Caco-2 (cell line): ENCODE results near the gene A1BG. TPM values are rescaled to one million over a fixed set of nuclear protein-coding genes. Genes with fewer than 3 reads are reported as not detected.

Experiments used
- BruUV-seq: library from RNA; stranded (reverse); fragments of 400-500 nt; replicated peaks from 2 replicates; lab custom pipeline; 2021; lab: Mats Ljungman, UMichigan
- CTCF ChIA-PET: fragments of 300-600 bp; sonication (Branson Sonifier 250); formaldehyde crosslinking; loops from one replicate; lab custom pipeline; 2022; ENCODE audit warnings: antibody characterized with exemption; lab: Charles Lee
- POLR2A ChIA-PET: fragments of 300-600 bp; sonication (Branson Sonifier 250); formaldehyde crosslinking; loops from one replicate; lab custom pipeline; 2022; ENCODE audit warnings: antibody characterized with exemption; lab: Charles Lee
- DNase-seq, 2 experiments: peaks; one replicate each; pipeline versions ENCODE4 v3.0.0 to v3.0.0-alpha.2; 2020 to 2022
- H3K27me3 ChIP-seq: replicated peaks from 2 replicates; pipeline ENCODE4 v1.6.0; 2011; ENCODE audit warnings: low read length; ENCODE audit not compliant: control insufficient read depth, insufficient read depth
- H3K36me3 ChIP-seq: 2 replicates; pipeline ENCODE4 v1.5.1; 2011; ENCODE audit warnings: low read length; ENCODE audit not compliant: control insufficient read depth, insufficient read depth
- H3K4me1 ChIP-seq: fragments of 250-450 bp; sonication (Bioruptor Pico); 2 replicates; pipeline ENCODE4 v1.5.1; 2020; ENCODE audit warnings: mild to moderate bottlenecking
- H3K4me3 ChIP-seq: 2 replicates; pipeline ENCODE4 v1.5.1; 2011; ENCODE audit warnings: low read depth, mild to moderate bottlenecking, control low read depth, low read length
- H3K9me3 ChIP-seq: fragments of 250-450 bp; sonication (Bioruptor Pico); 2 replicates; pipeline ENCODE4 v1.5.1; 2020; ENCODE audit warnings: mild to moderate bottlenecking, moderate library complexity
- H3K27ac Mint-ChIP-seq: one replicate; pipeline ENCODE4 v1.8.0; 2022; ENCODE audit warnings: mixed read lengths; ENCODE audit not compliant: unreplicated experiment
- H3K27me3 Mint-ChIP-seq: one replicate; pipeline ENCODE4 v1.8.0; 2022; ENCODE audit warnings: mixed read lengths; ENCODE audit not compliant: insufficient read depth, unreplicated experiment
- H3K36me3 Mint-ChIP-seq: one replicate; pipeline ENCODE4 v1.8.0; 2022; ENCODE audit warnings: mild to moderate bottlenecking, mixed read lengths; ENCODE audit not compliant: insufficient read depth, unreplicated experiment
- H3K4me1 Mint-ChIP-seq: one replicate; pipeline ENCODE4 v1.8.0; 2022; ENCODE audit warnings: low read depth, mixed read lengths; ENCODE audit not compliant: unreplicated experiment
- H3K4me3 Mint-ChIP-seq: one replicate; pipeline ENCODE4 v1.8.0; 2022; ENCODE audit warnings: mild to moderate bottlenecking, moderate library complexity, mixed read lengths; ENCODE audit not compliant: unreplicated experiment
- H3K9me3 Mint-ChIP-seq: one replicate; pipeline ENCODE4 v1.8.0; 2022; ENCODE audit warnings: mixed read lengths; ENCODE audit not compliant: unreplicated experiment
- intact Hi-C: fragments of 100-400 bp; cut with micrococcal nuclease; formaldehyde crosslinking; loops from one replicate; pipeline ENCODE4 v1.10.0; 2022; ENCODE audit not compliant: unreplicated experiment
- total RNA-seq: library from RNA; stranded (reverse); gene quantifications from 2 replicates; pipeline ENCODE4 v1.2.3, GENCODE V29; 2022
- TF ChIP-seq, protein P1 (sequence below), 2 experiments: fragments of 200-600 bp in 1 of 2; IDR thresholded peaks; 1 replicate in 1 of 2; 2 replicates in 1 of 2; pipeline versions ENCODE4 v1.5.1 to v1.8.0; 2011 to 2022; ENCODE audit warnings: antibody characterized with exemption in 1 of 2, control low read depth in 1 of 2, inconsistent platforms in 1 of 2, low read depth in 1 of 2, low read length in 1 of 2, mild to moderate bottlenecking in 1 of 2, moderate library complexity in 1 of 2; ENCODE audit not compliant: insufficient read depth in 1 of 2, severe bottlenecking in 1 of 2, unreplicated experiment in 1 of 2

Gene A1BG
- total RNA-seq, 1 experiment from 2014 or later: 2.8 TPM

- no peaks in the 10 kb centered on the region for H3K27me3 Mint-ChIP-seq
- intact Hi-C loops: loop anchor here (2.0 kb wide), 2 partner anchors 38 to 74 kb away; partner anchors contain the start of gene ZNF497
- no TSS peak for BruUV-seq
These were observed 47.9 kb upstream of the A1BG start for GRCh38 chr19:58400916-58401839.

DNA sequence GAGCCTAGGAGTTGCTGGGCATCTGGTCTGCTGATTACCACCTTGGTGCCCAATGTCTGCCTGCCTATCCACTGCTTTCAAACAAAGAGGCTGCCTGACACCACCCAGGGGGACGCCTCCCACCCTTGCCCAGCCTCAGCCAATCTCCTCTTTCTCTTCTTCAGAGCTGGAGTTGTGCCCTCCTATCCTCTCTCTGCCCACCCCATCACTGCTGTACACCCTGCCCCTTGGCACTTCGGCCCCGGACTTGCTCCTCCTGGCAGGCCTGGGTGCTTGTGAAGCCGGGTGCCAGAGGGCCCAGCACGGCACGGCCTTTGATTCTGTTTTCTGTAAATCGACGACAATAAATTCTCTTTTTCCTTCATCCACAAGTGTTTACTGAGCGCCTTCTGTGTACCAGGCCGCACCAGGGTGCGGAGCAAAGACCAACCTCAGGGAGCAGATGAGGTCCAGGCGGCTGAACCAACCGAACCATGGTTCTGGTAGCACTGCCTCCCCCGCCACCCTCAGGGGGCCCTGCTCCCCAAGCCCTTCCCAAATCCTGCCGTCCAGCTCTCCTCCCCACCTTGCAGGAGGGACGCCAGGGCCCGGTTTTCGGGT, 47.1 kb upstream of the A1BG start:
- ChIA-PET POLR2A (no interaction called here), CTCF (no interaction called here)
- H3K27me3 ChIP-seq: no peaks in the 10 kb centered on the region
- peaks cover 1% of the 10 kb centered on the region; the same call in 1 of the 2 replicates for H3K36me3 ChIP-seq
- no peaks in the 10 kb centered on the region for H3K9me3 Mint-ChIP-seq
- DNase-seq: no peak
- TF ChIP-seq, protein P1, sequence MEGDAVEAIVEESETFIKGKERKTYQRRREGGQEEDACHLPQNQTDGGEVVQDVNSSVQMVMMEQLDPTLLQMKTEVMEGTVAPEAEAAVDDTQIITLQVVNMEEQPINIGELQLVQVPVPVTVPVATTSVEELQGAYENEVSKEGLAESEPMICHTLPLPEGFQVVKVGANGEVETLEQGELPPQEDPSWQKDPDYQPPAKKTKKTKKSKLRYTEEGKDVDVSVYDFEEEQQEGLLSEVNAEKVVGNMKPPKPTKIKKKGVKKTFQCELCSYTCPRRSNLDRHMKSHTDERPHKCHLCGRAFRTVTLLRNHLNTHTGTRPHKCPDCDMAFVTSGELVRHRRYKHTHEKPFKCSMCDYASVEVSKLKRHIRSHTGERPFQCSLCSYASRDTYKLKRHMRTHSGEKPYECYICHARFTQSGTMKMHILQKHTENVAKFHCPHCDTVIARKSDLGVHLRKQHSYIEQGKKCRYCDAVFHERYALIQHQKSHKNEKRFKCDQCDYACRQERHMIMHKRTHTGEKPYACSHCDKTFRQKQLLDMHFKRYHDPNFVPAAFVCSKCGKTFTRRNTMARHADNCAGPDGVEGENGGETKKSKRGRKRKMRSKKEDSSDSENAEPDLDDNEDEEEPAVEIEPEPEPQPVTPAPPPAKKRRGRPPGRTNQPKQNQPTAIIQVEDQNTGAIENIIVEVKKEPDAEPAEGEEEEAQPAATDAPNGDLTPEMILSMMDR (IDR thresholded peaks at IDR 0.05; ENCODE audit: insufficient read depth in 1 of 2, low read depth in 1 of 2, low read length in 1 of 2, severe bottlenecking in 1 of 2, unreplicated experiment in 1 of 2): no peak
- H3K27me3 Mint-ChIP-seq: no peaks in the 10 kb centered on the region
- H3K9me3 ChIP-seq: no peaks in the 10 kb centered on the region
- H3K27ac Mint-ChIP-seq: peak overlapping the region; percentile 99
- intact Hi-C loops: loop anchor here (2.0 kb wide), 2 partner anchors 38 to 74 kb away; partner anchors contain the start of gene ZNF497
- H3K4me3 ChIP-seq: peak overlapping the region; percentile 70
- peaks cover 11% of the 10 kb centered on the region for H3K4me1 Mint-ChIP-seq
- H3K4me3 Mint-ChIP-seq: peak overlapping the region; percentile 99
- H3K4me1 ChIP-seq: peaks cover 9% of the 10 kb centered on the region
- peaks cover 39% of the 10 kb centered on the region for H3K36me3 Mint-ChIP-seq
- BruUV-seq: no TSS peak

More at GRCh38 chr19:58400916-58401839, 47.9 kb upstream of the A1BG start:
- H3K36me3 Mint-ChIP-seq: peaks cover 32% of the 10 kb centered on the region
- Histone ChIP-seq H3K36me3 (no peaks in the 10 kb centered on the region), H3K27me3 (no peaks in the 10 kb centered on the region), H3K4me3 (peak overlapping the region; percentile 93), H3K9me3 (no peaks in the 10 kb centered on the region), H3K4me1 (peaks cover 8% of the 10 kb centered on the region)
- H3K4me1 Mint-ChIP-seq: peaks cover 11% of the 10 kb centered on the region
- TF ChIP-seq, protein P1 (IDR thresholded peaks at IDR 0.05; ENCODE audit: insufficient read depth in 1 of 2, low read depth in 1 of 2, low read length in 1 of 2, severe bottlenecking in 1 of 2, unreplicated experiment in 1 of 2): no peak
- H3K4me3 Mint-ChIP-seq: peak overlapping the region; percentile 99
- no peaks in the 10 kb centered on the region for H3K9me3 Mint-ChIP-seq
- peak; percentile 99 for DNase-seq
- ChIA-PET POLR2A (no interaction called here), CTCF (no interaction called here)
- peak overlapping the region; percentile 99 for H3K27ac Mint-ChIP-seq

- ChIA-PET POLR2A (no interaction called here), CTCF (no interaction called here)
- intact Hi-C loops: loop anchor here (2.0 kb wide), 2 partner anchors 37 to 75 kb away; partner anchors contain the start of gene ZNF497
- no peak for DNase-seq
- Mint-ChIP-seq H3K4me3 (peak overlapping the region; percentile 99), H3K27me3 (no peaks in the 10 kb centered on the region), H3K4me1 (peaks cover 11% of the 10 kb centered on the region), H3K27ac (peak overlapping the region; percentile 99), H3K36me3 (peaks cover 44% of the 10 kb centered on the region), H3K9me3 (no peaks in the 10 kb centered on the region)
- H3K36me3 ChIP-seq: peaks cover 1% of the 10 kb centered on the region; the same call in 1 of the 2 replicates
- H3K9me3 ChIP-seq: no peaks in the 10 kb centered on the region
- no TSS peak for BruUV-seq
- TF ChIP-seq, protein P1 (IDR thresholded peaks at IDR 0.05; ENCODE audit: insufficient read depth in 1 of 2, low read depth in 1 of 2, low read length in 1 of 2, severe bottlenecking in 1 of 2, unreplicated experiment in 1 of 2): no peak
- H3K27me3 ChIP-seq: no peaks in the 10 kb centered on the region
- peaks cover 14% of the 10 kb centered on the region for H3K4me1 ChIP-seq
- peak overlapping the region; percentile 70; the same call in 1 of the 2 replicates for H3K4me3 ChIP-seq
These were observed 46.6 kb upstream of the A1BG start for GRCh38 chr19:58399903-58400302.
